ENCODE results near the gene NUDT15. TPM values are rescaled to one million over a fixed set of nuclear protein-coding genes. Genes with fewer than 3 reads are reported as not detected.
A peak's percentile ranks its signal among the peaks of the same experiment; 100 is the strongest.

The NUDT15 gene
- total RNA-seq, 2 donors from 2014 or later, result 42.0 to 59.8 TPM

DNA sequence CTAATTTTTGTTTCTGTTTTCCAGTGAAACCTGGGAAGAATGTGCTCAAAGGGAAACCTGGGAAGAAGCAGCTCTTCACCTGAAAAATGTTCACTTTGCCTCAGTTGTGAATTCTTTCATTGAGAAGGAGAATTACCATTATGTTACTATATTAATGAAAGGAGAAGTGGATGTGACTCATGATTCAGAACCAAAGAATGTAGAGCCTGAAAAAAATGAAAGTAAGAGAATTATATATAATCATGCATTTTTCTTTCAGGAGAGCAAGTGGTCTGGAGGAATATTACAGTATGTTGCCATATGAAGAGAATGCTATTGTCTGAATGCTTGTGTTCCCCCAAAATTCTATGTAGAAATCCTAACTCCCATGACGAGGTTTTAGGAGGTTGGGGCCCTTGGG lies 3.4 kb downstream of the NUDT15 start:
- no peak for DNase-seq
- Mint-ChIP-seq H3K27ac (no peak overlapping the region), H3K27me3 (ENCODE audit: insufficient read depth) (no peaks in the 10 kb centered on the region), H3K36me3 (ENCODE audit: low read depth) (peaks cover 51% of the 10 kb centered on the region), H3K4me1 (peaks cover 15% of the 10 kb centered on the region), H3K4me3 (no peak overlapping the region), H3K9me3 (peaks cover 14% of the 10 kb centered on the region)
- no peak overlapping the region for H3K27ac ChIP-seq (ENCODE audit: low read depth, low read length)
- H3K9ac ChIP-seq (ENCODE audit: extremely low read depth, low read length, poor library complexity, severe bottlenecking), result no peak overlapping the region
- H3K4me1 ChIP-seq (ENCODE audit: control insufficient read depth, insufficient read depth, low read length), result peaks cover 2% of the 10 kb centered on the region
- H3K4me3 ChIP-seq (ENCODE audit: low read length), result peak overlapping the region; percentile 66
- H3K27me3 ChIP-seq (ENCODE audit: control insufficient read depth, insufficient read depth, low read length, poor library complexity, severe bottlenecking), result no peaks in the 10 kb centered on the region
- 100% methylated on average over 1 of the region's 1 CpG; no CpG with 5 or more reads in 1 of the 2 experiments for WGBS, 2 experiments (ENCODE audit: insufficient coverage in 1 of 2, insufficient read length in 1 of 2)
- peaks cover 58% of the 10 kb centered on the region for H3K36me3 ChIP-seq (ENCODE audit: control insufficient read depth, insufficient read depth, low read length)
- H3K9me3 ChIP-seq (ENCODE audit: control insufficient read depth, low read length), result peaks cover 31% of the 10 kb centered on the region
- TF ChIP-seq, protein P1, sequence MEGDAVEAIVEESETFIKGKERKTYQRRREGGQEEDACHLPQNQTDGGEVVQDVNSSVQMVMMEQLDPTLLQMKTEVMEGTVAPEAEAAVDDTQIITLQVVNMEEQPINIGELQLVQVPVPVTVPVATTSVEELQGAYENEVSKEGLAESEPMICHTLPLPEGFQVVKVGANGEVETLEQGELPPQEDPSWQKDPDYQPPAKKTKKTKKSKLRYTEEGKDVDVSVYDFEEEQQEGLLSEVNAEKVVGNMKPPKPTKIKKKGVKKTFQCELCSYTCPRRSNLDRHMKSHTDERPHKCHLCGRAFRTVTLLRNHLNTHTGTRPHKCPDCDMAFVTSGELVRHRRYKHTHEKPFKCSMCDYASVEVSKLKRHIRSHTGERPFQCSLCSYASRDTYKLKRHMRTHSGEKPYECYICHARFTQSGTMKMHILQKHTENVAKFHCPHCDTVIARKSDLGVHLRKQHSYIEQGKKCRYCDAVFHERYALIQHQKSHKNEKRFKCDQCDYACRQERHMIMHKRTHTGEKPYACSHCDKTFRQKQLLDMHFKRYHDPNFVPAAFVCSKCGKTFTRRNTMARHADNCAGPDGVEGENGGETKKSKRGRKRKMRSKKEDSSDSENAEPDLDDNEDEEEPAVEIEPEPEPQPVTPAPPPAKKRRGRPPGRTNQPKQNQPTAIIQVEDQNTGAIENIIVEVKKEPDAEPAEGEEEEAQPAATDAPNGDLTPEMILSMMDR (conservative IDR thresholded peaks at IDR 0.05), result no peak

DNA sequence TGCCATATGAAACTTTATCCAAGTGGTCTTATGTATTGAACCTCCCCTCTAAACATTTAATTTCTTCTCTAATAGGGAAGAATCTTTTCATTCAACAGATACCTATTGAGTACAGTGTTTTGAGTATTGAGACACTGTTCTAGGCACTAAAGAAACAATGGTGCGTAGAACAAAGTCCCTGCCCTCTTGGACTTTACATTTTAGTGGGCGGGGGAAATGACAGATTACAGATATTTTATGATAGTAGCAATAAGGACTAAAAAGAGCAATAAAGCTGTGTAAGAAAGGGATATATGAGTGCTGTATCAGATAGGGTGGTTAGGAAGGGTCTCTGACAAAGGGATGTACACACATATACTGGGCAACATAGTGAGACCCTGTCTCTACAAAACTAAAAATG lies 5.4 kb downstream of the NUDT15 start:
- H3K27me3 Mint-ChIP-seq (ENCODE audit: insufficient read depth), result no peaks in the 10 kb centered on the region

DNA sequence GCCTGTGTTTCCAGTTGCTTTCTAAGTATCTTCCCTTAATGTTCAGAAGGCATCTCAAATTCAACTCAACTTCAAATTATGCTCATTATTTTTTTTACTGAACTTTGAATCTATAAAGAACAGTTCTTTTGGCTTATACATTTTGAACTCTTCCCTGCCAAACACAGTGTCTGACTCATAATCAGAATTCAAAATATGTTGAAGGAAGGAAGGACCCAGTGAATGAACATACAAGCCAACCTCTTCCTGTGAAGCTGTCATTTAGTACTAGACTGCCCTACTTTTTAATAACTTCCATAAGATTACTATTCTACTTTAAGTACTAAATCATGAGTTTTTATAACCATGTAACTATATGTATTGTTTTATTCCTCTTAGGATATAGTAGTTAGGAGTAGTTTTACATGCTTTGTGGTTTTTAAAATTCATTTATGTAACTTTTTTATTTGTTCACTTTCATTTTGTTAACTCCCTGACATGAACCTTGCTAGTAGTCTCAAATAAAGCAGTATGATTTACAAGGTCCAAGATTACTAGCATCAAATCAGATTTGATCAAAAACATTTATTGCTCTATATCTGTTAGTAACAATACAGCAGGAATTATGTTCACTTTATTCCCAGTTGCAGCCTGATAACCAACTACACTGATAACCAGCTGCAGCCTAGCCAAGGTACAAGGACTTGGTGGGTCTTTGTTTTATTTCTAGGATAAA lies 6.4 kb downstream of the NUDT15 start:
- H3K4me1 ChIP-seq (ENCODE audit: control insufficient read depth, insufficient read depth, low read length), result peaks cover 2% of the 10 kb centered on the region
- H3K9ac ChIP-seq (ENCODE audit: extremely low read depth, low read length, poor library complexity, severe bottlenecking), result no peak overlapping the region
- no peaks in the 10 kb centered on the region for H3K27me3 Mint-ChIP-seq (ENCODE audit: insufficient read depth)
- no peaks in the 10 kb centered on the region for H3K27me3 ChIP-seq (ENCODE audit: control insufficient read depth, insufficient read depth, low read length, poor library complexity, severe bottlenecking)
- H3K36me3 ChIP-seq (ENCODE audit: control insufficient read depth, insufficient read depth, low read length), result peaks cover 84% of the 10 kb centered on the region
- no peak for DNase-seq
- H3K27ac ChIP-seq (ENCODE audit: low read depth, low read length), result no peak overlapping the region
- no peak overlapping the region for H3K4me3 ChIP-seq (ENCODE audit: low read length)
- TF ChIP-seq, protein P1 (conservative IDR thresholded peaks at IDR 0.05), result no peak
- H3K27ac Mint-ChIP-seq, result no peak overlapping the region
- peaks cover 31% of the 10 kb centered on the region for H3K9me3 ChIP-seq (ENCODE audit: control insufficient read depth, low read length)
- H3K9me3 Mint-ChIP-seq, result peaks cover 14% of the 10 kb centered on the region
- peaks cover 7% of the 10 kb centered on the region for H3K4me1 Mint-ChIP-seq
- H3K36me3 Mint-ChIP-seq (ENCODE audit: low read depth), result peaks cover 76% of the 10 kb centered on the region
- no peak overlapping the region for H3K4me3 Mint-ChIP-seq

More for the DNA sequence above, 5.4 kb downstream of the NUDT15 start:
- H3K36me3 Mint-ChIP-seq (ENCODE audit: low read depth), result peaks cover 66% of the 10 kb centered on the region
- TF ChIP-seq, protein P1 (conservative IDR thresholded peaks at IDR 0.05), result no peak
- no peak overlapping the region for H3K4me3 Mint-ChIP-seq
- Histone ChIP-seq H3K27me3 (ENCODE audit: control insufficient read depth, insufficient read depth, low read length, poor library complexity, severe bottlenecking) (no peaks in the 10 kb centered on the region), H3K36me3 (ENCODE audit: control insufficient read depth, insufficient read depth, low read length) (peaks cover 74% of the 10 kb centered on the region), H3K27ac (ENCODE audit: low read depth, low read length) (no peak overlapping the region), H3K4me1 (ENCODE audit: control insufficient read depth, insufficient read depth, low read length) (peaks cover 2% of the 10 kb centered on the region), H3K9me3 (ENCODE audit: control insufficient read depth, low read length) (peaks cover 31% of the 10 kb centered on the region), H3K9ac (ENCODE audit: extremely low read depth, low read length, poor library complexity, severe bottlenecking) (no peak overlapping the region), H3K4me3 (ENCODE audit: low read length) (no peak overlapping the region)
- H3K4me1 Mint-ChIP-seq, result peaks cover 10% of the 10 kb centered on the region
- peaks cover 14% of the 10 kb centered on the region for H3K9me3 Mint-ChIP-seq
- no peak overlapping the region for H3K27ac Mint-ChIP-seq
- 91 to 96% methylated on average over 2 of the region's 2 CpGs for WGBS, 2 experiments (ENCODE audit: insufficient coverage in 1 of 2, insufficient read length in 1 of 2)
- DNase-seq, result no peak
